ENCODE results near the gene STK38.

Gene STK38

DNA sequence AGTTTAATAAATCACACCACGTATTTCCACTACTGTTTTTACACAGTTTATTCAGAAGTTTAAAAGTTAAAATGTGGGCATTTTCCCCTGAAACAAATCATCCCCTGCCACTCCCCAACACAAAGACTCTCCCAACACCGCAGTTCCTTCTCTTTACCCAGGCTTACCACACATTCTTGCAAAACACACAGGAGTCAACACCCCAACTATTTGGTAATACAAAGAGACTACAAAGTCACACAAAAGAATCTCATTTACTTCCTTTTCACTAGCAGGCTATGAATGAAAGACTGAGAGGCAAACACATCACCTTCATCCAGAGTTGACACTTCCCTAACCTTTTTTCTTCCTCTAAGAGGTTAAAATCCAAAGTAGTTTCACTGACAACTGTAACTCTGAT is 53.4 kb downstream of the STK38 start:
- in situ Hi-C loops (cut with MboI; ENCODE audit: low sequenced_read_pairs, unreplicated experiment), result no loop called here
- no peak for DNase-seq (ENCODE audit: low spot score)
- TF ChIP-seq, protein P1, sequence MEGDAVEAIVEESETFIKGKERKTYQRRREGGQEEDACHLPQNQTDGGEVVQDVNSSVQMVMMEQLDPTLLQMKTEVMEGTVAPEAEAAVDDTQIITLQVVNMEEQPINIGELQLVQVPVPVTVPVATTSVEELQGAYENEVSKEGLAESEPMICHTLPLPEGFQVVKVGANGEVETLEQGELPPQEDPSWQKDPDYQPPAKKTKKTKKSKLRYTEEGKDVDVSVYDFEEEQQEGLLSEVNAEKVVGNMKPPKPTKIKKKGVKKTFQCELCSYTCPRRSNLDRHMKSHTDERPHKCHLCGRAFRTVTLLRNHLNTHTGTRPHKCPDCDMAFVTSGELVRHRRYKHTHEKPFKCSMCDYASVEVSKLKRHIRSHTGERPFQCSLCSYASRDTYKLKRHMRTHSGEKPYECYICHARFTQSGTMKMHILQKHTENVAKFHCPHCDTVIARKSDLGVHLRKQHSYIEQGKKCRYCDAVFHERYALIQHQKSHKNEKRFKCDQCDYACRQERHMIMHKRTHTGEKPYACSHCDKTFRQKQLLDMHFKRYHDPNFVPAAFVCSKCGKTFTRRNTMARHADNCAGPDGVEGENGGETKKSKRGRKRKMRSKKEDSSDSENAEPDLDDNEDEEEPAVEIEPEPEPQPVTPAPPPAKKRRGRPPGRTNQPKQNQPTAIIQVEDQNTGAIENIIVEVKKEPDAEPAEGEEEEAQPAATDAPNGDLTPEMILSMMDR (IDR thresholded peaks at IDR 0.05; ENCODE audit: borderline replicate concordance, control extremely low read depth, extremely low read depth, insufficient read depth, missing control alignments), result no peak

DNA sequence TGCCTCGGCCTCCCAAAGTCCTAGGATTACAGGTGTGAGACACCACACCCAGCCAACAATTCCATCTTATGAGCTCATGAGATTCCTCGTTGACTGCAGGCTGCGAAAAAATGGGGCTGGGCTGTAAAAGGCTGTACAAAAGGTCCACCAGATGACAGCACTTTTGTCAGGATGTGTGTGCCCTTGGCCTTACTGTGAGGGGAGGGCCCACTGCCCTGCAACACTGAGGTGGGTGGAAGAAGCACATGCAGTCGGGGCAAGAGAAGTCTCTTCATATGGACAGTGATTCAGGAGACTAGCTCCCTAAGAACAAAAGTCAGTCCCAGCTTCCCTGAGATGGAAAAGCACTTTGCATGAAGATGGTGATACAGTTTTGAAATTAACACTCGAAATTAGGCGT is 54.0 kb downstream of the STK38 start:
- no peak for DNase-seq (ENCODE audit: low spot score)

DNA sequence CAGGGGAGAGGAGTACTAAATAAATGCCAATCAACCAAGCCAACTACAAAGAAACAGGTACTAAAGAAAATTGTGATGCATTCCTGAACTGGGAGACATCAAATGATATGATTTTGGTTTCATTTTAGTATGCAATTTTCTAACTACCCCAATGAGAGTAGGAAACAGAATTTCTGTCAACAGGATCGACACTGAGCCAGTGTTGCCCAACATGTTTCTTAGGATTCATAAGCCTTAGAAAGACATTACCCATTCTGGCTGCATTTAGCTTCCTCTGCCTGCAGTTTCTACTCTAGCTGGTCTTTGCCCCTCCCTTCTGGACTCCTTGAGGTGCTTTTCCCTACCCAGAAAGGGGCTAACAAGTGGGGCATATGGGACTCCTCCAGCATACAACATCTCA is 54.7 kb downstream of the STK38 start:
- TF ChIP-seq, protein P1 (IDR thresholded peaks at IDR 0.05; ENCODE audit: borderline replicate concordance, control extremely low read depth, extremely low read depth, insufficient read depth, missing control alignments), result no peak
- in situ Hi-C loops (cut with MboI; ENCODE audit: low sequenced_read_pairs, unreplicated experiment), result no loop called here
- DNase-seq (ENCODE audit: low spot score), result no peak

More for the DNA sequence above, 54.0 kb downstream of the STK38 start:
- in situ Hi-C loops (cut with MboI; ENCODE audit: low sequenced_read_pairs, unreplicated experiment), result no loop called here
- TF ChIP-seq, protein P1 (IDR thresholded peaks at IDR 0.05; ENCODE audit: borderline replicate concordance, control extremely low read depth, extremely low read depth, insufficient read depth, missing control alignments), result no peak

DNA sequence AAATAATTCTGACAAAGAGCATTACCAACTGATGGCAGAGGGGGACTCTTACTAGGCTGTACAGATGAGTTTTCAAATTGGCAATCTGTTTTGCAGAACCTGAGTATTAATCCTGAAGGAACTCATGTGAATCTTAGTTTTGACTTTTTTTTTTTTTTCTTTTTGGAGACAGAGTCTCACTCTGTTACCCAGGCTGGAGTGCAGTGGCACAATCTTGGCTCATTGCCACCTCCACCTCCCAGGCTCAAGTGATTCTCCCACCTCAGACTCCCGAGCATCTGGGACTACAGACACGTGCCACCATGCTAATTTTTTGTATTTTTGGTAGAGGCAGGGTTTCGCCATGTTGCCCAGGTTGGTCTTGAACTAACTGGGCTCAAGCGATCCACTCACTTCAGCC is 55.2 kb downstream of the STK38 start:
- TF ChIP-seq, protein P1 (IDR thresholded peaks at IDR 0.05; ENCODE audit: borderline replicate concordance, control extremely low read depth, extremely low read depth, insufficient read depth, missing control alignments), result no peak
- DNase-seq (ENCODE audit: low spot score), result no peak
- in situ Hi-C loops (cut with MboI; ENCODE audit: low sequenced_read_pairs, unreplicated experiment), result no loop called here

DNA sequence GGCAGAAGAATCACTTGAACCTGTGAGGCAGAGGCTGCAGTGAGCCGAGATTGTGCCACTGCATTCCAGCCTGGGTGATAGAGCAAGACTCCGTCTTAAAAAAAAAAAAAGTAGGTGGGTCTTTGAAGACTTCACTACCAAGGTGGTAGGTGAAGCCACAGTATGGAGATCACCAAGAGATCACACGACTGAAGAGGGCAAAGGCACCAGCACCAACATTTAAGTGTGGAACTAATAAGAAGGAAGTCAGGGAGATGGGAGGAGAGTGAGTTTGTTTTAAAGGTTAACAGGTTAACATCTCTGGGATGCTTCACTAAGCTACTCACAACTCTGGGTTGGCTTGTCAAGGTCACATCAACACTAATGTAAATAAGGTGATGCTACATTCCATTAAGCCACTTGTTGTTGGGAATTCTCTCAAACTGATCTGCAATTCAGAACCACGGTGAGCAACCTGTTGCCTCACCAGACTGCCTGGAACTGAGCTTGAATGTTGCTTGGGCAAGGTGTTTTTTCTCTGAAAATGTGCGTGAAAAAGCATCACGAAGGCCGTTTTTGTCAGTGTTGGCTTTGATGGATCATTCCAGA is 55.8 kb downstream of the STK38 start:
- in situ Hi-C loops (cut with MboI; ENCODE audit: low sequenced_read_pairs, unreplicated experiment), result no loop called here
- TF ChIP-seq, protein P1 (IDR thresholded peaks at IDR 0.05; ENCODE audit: borderline replicate concordance, control extremely low read depth, extremely low read depth, insufficient read depth, missing control alignments), result no peak
- no peak for DNase-seq (ENCODE audit: low spot score)

DNA sequence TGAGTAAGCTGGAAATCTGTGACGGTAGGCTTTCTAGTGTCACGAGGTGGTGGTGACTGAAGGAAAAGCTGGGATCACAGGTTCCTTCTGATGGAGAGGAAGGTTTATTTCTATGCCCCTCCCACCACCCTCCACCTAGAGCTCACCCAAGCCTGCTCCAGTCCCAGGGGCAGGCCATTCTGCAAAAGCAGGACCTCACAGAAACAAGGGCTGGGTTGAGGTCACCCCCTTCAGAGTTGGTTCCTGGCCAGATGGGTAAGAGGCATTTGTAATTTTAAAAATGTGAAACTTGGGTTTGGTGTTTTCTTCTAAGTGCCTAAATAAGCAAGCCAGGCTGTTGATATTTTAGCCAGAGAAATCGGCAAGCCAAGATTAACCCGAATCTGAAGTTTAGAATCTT is 57.9 kb downstream of the STK38 start:
- in situ Hi-C loops (cut with MboI; ENCODE audit: low sequenced_read_pairs, unreplicated experiment), result no loop called here
- TF ChIP-seq, protein P1 (IDR thresholded peaks at IDR 0.05; ENCODE audit: borderline replicate concordance, control extremely low read depth, extremely low read depth, insufficient read depth, missing control alignments), result no peak
- no peak for DNase-seq (ENCODE audit: low spot score)
